Measurements from ENCODE around the gene PAQR7.

DNA sequence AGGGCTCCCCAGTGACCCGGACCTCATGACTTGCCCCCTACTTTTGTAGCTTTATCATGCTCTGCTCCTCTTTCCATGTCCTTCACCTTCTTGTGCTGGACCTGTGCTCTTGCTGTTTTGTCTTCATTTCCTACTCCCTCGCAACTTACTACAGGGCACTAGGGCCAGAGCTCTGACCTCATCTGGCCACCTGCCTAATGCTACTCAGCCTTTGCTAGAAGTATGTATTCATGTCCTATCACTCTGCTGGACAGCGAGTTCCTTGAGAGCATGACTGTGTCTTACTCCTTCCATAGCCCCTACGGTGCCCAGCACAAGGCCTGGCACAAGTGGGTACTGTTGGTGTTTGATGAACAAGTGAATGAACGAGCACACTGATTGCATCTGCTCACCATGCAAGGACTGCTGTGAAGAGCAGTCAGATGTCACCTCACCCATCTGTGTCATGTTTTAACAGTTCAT is 53.8 kb downstream of the PAQR7 start:
- TF ChIP-seq CTCF (conservative IDR thresholded peaks at IDR 0.05; ENCODE audit: low read length) (no peak), EZH2phosphoT487 (IDR thresholded peaks at IDR 0.05; ENCODE audit: borderline replicate concordance, low read depth, low read length) (no peak)

All from OCI-LY7 (cell line).